Measurements from ENCODE around the gene MAP3K8.

DNA sequence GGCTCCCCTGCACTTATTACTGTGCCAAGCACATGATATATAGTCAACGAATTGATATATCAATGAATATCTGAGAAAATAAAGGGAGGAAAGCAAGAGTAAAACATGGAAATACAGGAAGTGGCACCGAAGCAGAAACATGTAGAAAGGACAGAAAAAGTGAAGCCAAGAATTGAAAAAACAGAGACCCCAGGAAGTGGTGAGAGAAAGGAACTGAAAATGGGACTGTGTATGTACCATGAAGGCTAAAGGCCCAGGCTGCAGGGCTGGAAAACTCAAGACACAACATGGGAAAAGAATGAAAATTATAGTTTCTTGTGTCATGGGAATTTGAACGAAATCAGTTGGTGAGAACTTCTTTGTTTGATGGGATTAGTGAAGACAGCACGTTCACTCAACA lies 60.6 kb downstream of the MAP3K8 start:
- TF ChIP-seq, protein P1, sequence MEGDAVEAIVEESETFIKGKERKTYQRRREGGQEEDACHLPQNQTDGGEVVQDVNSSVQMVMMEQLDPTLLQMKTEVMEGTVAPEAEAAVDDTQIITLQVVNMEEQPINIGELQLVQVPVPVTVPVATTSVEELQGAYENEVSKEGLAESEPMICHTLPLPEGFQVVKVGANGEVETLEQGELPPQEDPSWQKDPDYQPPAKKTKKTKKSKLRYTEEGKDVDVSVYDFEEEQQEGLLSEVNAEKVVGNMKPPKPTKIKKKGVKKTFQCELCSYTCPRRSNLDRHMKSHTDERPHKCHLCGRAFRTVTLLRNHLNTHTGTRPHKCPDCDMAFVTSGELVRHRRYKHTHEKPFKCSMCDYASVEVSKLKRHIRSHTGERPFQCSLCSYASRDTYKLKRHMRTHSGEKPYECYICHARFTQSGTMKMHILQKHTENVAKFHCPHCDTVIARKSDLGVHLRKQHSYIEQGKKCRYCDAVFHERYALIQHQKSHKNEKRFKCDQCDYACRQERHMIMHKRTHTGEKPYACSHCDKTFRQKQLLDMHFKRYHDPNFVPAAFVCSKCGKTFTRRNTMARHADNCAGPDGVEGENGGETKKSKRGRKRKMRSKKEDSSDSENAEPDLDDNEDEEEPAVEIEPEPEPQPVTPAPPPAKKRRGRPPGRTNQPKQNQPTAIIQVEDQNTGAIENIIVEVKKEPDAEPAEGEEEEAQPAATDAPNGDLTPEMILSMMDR (IDR thresholded peaks at IDR 0.05) = no peak
- TF ChIP-seq POLR2A (IDR thresholded peaks at IDR 0.05) = no peak

Data from testis (tissue), 2 donors.